G401 (cell line): ENCODE data around the gene IL31RA. TPM values are rescaled to one million over a fixed set of nuclear protein-coding genes. Genes with fewer than 3 reads are reported as not detected.
"Not testable (repeated sequence)": the region's sequence is repeated elsewhere in the genome, so short reads cannot be mapped to it uniquely, and the experiment has no call there.

Experiments
- DNase-seq: peaks from one replicate; pipeline ENCODE4 v3.0.0-alpha.2; 2015; ENCODE audit warnings: low spot score
- in situ Hi-C: cut with HindIII; loops from 2 replicates; pipeline ENCODE4 v1.10.0; 2016; ENCODE audit warnings: low sequenced_read_pairs, mixed read lengths
- total RNA-seq: library from RNA; depleted of rRNA; stranded (reverse); fragments of >200 nt; shearing (Covaris generic); gene quantifications from 2 replicates; pipeline ENCODE4 v1.2.3, GENCODE V29; 2014; rRNA removed

Gene IL31RA
- total RNA-seq: not detected in 2 replicates

DNA sequence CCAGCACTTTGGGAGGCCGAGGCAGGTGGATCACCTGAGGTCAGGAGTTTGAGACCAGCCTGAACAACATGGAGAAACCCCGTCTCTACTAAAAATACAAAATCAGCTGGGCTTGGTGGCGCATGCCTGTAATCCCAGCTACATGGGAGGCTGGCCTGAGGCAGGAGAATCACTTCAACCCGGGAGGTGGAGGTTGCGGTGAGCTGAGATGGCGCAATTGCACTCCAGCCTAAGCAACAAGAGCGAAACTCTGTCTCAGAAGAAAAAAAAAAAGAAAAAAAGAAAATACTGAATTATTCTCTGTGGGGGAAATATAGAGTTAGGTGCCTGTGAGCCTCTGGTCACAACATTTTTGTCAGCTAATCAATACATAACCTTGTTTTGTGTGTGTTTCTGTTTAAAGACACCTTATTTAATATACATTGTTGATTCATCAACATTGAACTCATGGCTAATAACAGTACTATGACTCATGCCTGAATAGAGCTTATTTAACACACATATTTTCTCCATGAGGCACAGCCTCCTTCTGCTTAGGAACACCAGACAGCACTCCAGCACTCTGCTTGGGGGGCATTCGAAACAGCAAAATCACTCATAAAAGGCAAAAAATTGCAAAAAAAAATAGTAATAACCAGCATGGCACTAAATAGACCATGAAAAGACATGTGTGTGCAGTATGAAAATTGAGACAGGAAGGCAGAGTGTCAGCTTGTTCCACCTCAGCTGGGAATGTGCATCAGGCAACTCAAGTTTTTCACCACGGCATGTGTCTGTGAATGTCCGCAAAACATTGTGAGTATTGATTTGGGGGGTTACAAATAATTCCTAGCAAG lies at the start of gene IL31RA:
Gene IL31RA, plus strand, starts transcription at position 519 of the 836 bp plus-strand sequence. Its CDS starts 214 bp downstream, at position 733.
- DNase-seq: no peak

DNA sequence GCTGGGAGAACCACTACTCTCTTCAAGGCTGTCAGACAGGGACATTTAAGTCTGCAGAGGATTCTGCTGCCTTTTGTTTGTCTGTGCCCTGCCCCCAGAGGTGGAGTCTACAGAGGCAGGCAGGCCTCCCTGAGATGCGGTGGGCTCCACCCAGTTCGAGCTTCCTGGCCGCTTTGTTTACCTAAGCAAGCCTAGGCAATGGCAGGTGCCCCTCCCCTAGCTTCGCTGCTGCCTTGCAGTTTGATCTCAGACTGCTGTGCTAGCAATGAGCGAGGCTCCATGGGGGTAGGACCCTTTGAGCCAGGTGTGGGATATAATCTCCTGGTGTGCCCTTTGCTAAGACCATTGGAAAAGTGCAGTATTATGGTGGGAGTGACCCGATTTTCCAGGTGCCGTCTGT lies 42.3 kb upstream of the IL31RA start:
- in situ Hi-C loops, DNase-seq: not testable (repeated sequence)

More for the DNA sequence above, at the start of gene IL31RA:
- in situ Hi-C loops: no loop called here

DNA sequence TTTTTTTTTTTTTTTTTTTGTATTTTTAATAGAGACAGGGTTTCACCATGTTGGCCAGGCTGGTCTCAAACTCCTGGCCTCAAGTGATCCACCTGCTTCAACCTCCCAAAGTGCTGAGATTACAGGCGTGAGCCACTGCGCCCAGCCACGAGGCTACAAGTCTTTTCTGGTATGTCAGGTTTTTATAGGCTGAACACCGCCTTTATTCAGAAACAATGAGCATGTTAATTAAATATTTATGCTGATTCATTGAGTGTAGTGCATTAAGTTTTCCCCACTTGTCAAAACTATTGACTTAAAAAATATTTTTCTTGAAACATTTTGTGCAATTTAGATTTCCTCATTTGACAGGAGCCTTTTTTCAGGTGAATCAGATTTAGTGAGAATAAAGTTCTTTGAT lies 35.2 kb upstream of the IL31RA start:
- DNase-seq, in situ Hi-C loops: not testable (repeated sequence)

DNA sequence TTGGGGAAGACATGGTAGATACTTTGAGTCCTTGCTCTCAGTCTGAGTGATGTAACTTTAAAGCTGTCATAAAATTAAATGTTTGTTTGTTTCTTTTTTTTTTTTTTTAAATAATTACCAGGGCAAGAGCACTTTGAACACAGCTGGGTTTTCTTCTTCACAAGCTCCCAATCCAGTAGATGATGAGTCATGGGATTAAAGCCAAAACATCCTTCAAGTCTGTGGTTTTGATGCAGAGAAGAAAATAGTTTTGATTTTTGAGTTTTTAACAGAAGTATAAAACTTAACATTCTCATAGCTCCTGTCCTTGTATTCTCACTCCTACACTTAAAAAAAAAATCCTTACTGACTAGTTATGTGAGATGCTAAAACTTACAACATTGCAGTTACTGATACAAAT lies 34.8 kb upstream of the IL31RA start:
- in situ Hi-C loops: no loop called here
- DNase-seq: no peak

GRCh38 chr5:55817030-55817429 lies 34.1 kb upstream of the IL31RA start:
- DNase-seq: no peak
- in situ Hi-C loops: no loop called here

DNA sequence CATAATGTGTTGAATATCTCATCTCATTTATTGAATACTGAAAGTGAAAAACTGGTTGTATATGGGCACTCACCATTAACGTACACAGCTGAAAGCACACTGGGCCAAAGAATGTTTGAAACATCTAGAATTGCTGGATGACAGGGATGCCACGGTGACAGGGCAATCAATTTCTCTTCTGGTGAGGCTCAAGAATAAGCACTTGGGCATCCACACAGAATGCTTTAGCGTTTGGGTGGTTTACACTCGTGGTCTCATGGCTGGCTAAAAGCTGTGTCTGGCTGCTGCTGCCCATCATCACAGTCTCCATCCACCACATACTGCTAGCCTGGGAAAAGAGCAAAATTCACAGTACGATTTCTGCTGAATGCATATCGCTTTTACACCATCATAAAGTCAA lies 30.7 kb upstream of the IL31RA start:
- in situ Hi-C loops: no loop called here

DNA sequence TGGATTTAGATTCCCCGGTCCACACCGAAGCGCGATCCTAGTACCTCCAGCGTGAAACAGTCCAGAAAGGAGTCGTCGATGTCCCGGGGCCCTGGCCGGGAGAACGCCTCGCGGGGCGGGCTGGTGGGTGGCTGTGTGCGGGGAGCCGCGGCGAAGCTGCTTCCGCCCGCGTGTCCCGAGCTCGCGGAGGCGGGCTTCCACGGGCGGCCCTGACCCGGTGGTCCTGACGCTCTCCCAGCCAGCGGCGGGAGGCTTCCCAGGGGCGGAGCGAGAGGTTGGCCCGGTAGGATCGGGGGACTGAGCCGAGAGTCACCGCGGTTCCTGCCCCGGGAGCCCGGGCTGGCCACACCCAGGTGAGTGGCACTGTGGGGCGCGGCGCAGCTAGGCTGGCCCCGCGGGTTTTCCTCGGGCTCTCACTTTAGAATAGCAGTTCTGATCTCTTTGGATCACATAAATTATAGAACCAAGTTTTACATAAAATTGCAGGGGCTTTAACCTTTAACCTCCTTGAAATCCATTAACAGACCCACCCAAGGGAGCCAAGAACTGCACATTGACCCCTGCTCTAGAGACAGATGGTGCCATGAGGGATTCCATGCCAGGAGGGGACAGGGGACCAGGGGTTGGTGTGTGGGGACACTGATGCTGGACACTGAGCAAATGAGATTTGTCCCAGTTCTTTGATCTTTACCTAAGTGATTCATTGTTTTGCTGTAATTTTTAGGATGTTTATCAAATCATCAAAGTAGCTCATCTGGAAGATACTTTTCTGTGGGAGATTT lies 29.2 kb upstream of the IL31RA start:
- in situ Hi-C loops: no loop called here
- no peak for DNase-seq

More for the DNA sequence above, 30.7 kb upstream of the IL31RA start:
- DNase-seq: no peak

- DNase-seq: no peak
- in situ Hi-C loops: no loop called here
Measured at GRCh38 chr5:55823151-55823796, 27.9 kb upstream of the IL31RA start.

DNA sequence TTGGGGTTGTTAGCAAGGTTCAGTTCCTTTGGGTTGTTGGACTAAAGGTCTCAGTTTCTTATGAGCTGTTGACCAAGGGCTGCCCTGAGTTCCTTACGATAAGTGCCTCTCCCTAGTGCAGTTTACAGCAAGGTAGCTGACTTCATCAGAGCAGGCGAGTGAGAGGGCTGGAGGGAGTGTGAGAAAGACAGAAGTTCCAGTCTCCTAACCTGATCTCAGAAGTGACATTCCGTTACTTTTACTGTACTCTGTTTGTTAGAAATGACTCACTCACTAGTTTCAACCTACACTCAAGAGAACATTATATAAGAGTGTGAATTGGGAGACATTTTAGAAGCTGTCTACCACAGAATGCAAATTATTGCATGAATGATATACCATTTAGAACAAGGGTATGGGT lies 21.2 kb upstream of the IL31RA start:
- in situ Hi-C loops: no loop called here
- DNase-seq: no peak

DNA sequence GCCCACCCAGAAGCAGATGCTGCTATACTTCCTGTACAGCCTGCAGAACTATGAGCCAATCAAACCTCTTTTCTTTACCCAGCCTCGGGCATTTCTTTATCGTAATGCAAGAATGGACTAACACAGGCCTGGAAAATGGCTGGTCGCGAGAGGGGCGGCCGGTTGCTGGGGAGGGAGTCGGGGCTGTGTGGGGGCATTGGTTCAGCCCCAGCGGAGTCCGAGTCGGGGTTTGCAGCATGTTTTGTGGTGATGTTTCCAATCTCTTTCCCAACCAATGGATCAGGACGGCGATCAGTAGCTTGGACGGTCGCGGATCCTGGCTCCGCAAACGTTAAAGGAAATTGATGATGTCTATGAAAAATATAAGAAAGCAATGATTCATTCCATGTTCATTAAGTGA lies 18.7 kb upstream of the IL31RA start:
- DNase-seq: no peak
- in situ Hi-C loops: no loop called here

DNA sequence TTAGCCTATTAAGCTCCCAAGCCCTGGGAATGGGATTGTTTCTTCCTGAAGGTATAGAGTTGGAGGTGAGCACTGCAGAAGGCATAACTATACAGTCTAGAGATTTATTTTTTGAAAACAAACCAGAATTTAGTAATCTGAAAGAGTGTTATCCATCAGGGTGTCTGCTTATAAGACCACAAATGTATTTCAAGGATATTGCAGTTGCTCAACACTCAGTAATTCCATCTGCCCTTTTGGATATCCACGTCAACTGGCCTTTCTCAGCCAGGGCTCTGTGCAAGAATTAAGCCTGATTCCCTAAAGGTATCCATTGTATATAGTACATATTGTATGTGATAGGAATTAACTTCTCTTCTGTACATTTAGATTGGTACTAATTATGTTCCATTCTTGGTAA lies 15.0 kb upstream of the IL31RA start:
- in situ Hi-C loops: no loop called here
- DNase-seq: no peak

- in situ Hi-C loops: no loop called here
- no peak for DNase-seq
Measured at GRCh38 chr5:55841976-55842375, 9.2 kb upstream of the IL31RA start.

DNA sequence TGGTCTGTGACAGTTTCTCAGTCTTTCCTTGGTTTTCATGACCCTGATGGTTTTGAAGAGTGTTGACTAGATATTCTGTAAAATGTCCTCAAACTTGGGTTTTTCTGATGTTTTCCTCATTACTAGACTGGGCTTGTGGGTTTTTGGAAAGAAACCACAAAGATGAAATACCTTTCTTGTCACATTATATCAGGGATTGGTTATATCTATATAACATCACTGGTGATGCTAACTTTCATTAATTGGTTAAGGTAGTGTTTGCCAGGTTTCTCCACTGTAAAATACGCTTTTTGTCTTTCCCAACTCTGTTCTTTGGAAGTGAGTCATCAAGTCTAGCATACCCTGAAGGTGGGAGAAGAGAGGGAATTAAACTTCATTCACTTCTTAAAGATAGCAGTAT lies 3.3 kb upstream of the IL31RA start:
- in situ Hi-C loops: no loop called here
- no peak for DNase-seq

DNA sequence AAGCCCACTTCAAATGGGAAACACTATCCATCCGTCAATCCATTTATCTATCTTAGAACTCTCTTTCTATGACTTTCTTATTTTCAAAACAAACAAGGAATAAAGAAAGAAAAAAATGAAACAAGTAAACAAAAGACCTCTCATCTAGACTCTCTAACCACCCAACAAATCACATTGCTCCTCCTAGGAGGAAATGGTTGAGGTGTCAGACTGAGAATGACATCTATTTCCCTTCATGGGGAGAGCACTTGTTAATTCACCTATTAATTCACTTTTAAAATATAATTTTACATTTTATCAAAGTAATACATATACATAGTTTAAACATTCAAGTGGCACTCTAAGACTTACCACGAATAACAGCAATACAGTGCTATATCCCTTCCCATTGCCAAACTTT lies 2.4 kb upstream of the IL31RA start:
- no peak for DNase-seq
- in situ Hi-C loops: no loop called here

DNA sequence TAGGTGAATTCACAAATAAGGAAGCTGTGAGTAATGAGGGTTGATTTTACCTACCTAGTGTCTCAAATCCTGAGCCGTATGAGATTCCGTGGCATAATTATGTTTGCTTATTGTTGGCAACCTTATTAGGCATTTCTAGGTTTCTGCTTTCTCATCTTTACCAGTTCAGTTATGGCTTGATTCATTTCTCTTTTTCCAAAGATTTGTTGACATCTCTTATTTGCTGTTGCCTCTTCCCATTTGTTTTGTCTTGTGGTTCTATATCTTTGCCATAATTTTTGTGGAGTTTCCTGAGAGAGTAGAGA lies 470 bp downstream of the IL31RA start:
- DNase-seq: no peak
- in situ Hi-C loops: no loop called here

DNA sequence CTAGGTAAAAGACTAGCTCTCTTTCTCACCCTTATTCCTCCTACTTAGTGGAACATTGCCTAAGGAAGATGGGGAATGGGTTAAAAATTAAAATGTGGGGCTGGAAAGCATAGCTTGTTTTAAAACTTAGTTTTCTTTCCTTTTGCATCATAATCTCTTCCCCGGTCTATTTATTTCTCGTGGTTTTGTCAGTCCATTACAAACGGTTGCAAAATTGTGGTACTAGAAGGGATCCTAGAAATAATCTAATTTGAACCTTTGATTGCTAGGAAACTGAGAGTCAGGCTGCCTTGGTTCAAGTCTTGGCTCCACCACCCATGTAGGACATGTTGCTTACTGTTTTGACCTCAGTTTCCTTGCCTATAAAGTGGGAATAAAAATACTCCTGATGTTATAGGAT lies 1.3 kb downstream of the IL31RA start:
- no peak for DNase-seq
- in situ Hi-C loops: no loop called here

DNA sequence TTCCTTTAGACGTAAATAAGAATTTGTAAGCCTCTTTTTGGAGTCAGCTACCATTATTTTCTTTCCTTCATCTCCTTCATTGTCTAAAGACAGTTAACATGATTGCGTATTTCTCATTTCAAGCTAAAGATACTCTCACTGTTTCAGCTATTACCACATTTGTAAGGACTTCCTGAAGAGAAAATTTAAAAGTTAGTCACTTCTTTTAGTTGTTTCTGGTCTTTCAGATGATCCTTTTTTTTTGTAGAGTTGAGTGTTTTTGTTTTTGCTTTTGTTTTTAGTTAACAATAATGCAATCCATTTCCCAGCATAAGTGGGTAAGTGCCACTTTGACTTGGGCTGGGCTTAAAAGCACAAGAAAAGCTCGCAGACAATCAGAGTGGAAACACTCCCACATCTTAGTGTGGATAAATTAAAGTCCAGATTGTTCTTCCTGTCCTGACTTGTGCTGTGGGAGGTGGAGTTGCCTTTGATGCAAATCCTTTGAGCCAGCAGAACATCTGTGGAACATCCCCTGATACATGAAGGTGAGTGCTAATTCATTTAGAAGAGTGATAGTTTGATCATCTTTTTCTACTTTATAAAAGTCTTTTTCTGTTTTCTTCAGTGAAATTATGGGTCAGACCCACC lies 2.0 kb downstream of the IL31RA start:
- DNase-seq: no peak

DNA sequence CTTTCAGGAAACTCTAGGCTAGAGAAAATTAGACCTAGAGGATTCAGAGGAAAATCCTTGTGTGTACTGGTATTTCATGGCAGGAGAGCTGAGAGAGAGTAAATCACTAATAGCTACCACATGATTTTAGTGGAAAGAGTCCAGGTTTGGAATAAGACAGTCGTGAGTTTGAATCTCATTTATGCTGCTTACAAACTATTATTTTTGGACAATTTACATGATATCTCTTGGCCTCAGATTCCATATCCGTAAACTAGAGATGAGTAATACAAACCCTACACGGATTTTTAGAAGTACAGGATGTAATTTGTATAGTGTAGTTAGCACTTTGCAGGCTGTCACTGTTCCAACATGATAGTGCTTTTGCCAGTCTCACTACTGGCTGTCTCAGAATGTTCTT lies 2.7 kb downstream of the IL31RA start:
- no peak for DNase-seq
- in situ Hi-C loops: no loop called here

More for the DNA sequence above, 2.0 kb downstream of the IL31RA start:
- in situ Hi-C loops: no loop called here

- in situ Hi-C loops: no loop called here
- no peak for DNase-seq
Measured at GRCh38 chr5:55855509-55855908, 4.4 kb downstream of the IL31RA start.
